HAP-1 (cell line): ENCODE results near the gene XCL2.
"Not testable (repeated sequence)": the region's sequence is repeated elsewhere in the genome, so short reads cannot be mapped to it uniquely, and the experiment has no call there.

Source experiments
- DNase-seq, 2 experiments: peaks; one replicate each; pipeline ENCODE4 v3.0.0-alpha.2; 2016 to 2020; ENCODE audit warnings: low spot score in 2 of 2
- H3K27me3 ChIP-seq: fragments of 250-450 bp; sonication (Bioruptor Pico); 2 replicates; pipeline ENCODE4 v1.5.1; 2020; ENCODE audit warnings: low read depth, mild to moderate bottlenecking, moderate library complexity
- H3K36me3 ChIP-seq: fragments of 250-450 bp; sonication (Bioruptor Pico); replicated peaks from 2 replicates; pipeline ENCODE4 v1.5.1; 2020; ENCODE audit warnings: mild to moderate bottlenecking
- H3K4me1 ChIP-seq: fragments of 250-450 bp; sonication (Bioruptor Pico); 2 replicates; pipeline ENCODE4 v1.5.1; 2020; ENCODE audit warnings: mild to moderate bottlenecking
- H3K4me3 ChIP-seq: fragments of 250-450 bp; sonication (Bioruptor Pico); 2 replicates; pipeline ENCODE4 v1.5.1; 2020; ENCODE audit warnings: mild to moderate bottlenecking, moderate library complexity
- H3K9me3 ChIP-seq: fragments of 250-450 bp; sonication (Bioruptor Pico); 2 replicates; pipeline ENCODE4 v1.5.1; 2020; ENCODE audit warnings: mild to moderate bottlenecking, moderate library complexity
- in situ Hi-C: fragments of 300-500 bp; cut with MboI; formaldehyde crosslinking; loops from 3 replicates; pipeline ENCODE4 v1.14.3; 2020; ENCODE audit warnings: low sequenced_read_pairs, inconsistent platforms, mixed read lengths

Gene XCL2

DNA sequence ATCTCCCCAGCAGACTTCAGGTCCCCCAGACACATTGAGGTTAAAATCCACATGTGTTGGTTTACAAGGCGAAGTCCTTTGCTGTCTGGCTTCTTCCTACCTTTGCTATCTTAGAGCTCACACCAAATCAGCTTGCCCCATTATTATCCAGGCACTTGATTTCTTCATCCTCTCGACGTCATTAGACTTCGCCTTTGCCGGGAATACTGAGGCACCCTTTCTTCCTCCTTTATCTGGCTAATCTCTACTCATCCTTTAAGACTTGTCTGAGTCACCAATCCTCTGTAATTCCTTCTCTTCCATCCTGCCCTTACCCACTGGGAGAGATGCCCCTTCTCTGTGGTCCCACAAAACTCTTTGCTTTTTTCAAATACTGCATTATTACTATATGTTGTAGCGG, 9.2 kb upstream of the XCL2 start:
- no peak for DNase-seq
- Histone ChIP-seq H3K4me3 (no peak overlapping the region), H3K9me3 (no peaks in the 10 kb centered on the region), H3K36me3 (no peaks in the 10 kb centered on the region), H3K27me3 (0 out of 2 replicates have a peak, but pooled peaks cover 2% of the 10 kb centered on the region), H3K4me1 (no peaks in the 10 kb centered on the region)
- in situ Hi-C loops, result no loop called here

DNA sequence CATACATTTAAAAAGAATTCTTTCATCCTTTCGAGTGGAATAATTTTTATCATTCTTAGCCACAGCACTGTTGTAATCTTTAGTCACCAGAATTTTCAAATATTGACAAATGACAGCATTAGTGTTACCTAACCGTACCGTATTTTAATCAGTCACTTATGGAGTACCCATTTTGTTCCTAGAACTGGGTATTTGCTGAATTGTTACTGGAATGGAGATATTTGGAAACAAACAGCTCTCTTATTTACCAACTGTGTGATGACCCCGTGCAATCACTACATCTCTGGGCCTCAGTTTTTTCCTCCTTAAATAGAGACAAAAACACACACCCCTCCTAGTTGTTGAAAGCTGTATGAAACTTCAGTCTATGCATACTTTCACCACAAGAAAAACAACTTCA, 7.9 kb upstream of the XCL2 start:
- no peak for DNase-seq
- 0 out of 2 replicates have a peak, but pooled peaks cover 2% of the 10 kb centered on the region for H3K27me3 ChIP-seq
- H3K4me3 ChIP-seq, result no peak overlapping the region
- H3K9me3 ChIP-seq, result no peaks in the 10 kb centered on the region
- in situ Hi-C loops, result no loop called here
- no peaks in the 10 kb centered on the region for H3K4me1 ChIP-seq
- no peaks in the 10 kb centered on the region for H3K36me3 ChIP-seq

DNA sequence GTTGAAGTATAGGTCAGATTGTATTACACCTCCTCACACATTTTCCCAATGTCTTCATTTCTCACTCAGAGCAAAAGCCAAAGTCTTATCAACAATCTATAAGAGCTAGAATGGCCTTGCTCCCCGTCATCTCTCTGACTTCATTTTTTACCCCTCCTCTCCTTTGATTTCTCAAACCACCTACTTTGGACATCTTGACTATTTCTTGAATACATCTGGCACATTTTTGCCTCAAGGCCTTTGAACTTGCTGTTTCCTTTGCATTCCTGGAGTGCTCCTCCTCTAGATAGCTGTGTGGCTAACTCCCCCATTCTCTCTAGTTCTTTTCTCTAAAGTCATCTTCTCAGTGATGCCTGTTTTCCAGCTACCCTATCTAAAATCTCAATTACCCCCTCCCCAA, 7.2 kb upstream of the XCL2 start:
- no peaks in the 10 kb centered on the region for H3K4me1 ChIP-seq
- H3K4me3 ChIP-seq, result no peak overlapping the region
- H3K27me3 ChIP-seq, result 0 out of 2 replicates have a peak, but pooled peaks cover 2% of the 10 kb centered on the region
- H3K36me3 ChIP-seq, result no peaks in the 10 kb centered on the region
- DNase-seq, result no peak
- no peaks in the 10 kb centered on the region for H3K9me3 ChIP-seq
- in situ Hi-C loops, result no loop called here

DNA sequence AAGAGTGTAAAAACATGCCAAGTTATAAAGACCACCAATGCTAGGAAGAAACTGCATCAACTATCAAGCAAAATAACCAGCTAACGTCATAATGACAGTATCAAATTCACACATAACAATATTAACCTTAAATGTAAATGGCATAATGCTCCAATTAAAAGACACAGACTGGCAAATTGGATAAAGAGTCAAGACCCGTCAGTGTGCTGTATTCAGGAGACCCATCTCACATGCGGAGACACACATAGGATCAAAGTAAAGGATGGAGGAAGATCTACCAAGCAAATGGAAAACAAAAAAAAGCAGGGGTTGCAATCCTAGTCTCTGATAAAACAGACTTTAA, 2.7 kb upstream of the XCL2 start:
- in situ Hi-C loops, H3K4me3 ChIP-seq, H3K4me1 ChIP-seq, H3K27me3 ChIP-seq, H3K36me3 ChIP-seq, DNase-seq, H3K9me3 ChIP-seq: not testable (repeated sequence)

DNA sequence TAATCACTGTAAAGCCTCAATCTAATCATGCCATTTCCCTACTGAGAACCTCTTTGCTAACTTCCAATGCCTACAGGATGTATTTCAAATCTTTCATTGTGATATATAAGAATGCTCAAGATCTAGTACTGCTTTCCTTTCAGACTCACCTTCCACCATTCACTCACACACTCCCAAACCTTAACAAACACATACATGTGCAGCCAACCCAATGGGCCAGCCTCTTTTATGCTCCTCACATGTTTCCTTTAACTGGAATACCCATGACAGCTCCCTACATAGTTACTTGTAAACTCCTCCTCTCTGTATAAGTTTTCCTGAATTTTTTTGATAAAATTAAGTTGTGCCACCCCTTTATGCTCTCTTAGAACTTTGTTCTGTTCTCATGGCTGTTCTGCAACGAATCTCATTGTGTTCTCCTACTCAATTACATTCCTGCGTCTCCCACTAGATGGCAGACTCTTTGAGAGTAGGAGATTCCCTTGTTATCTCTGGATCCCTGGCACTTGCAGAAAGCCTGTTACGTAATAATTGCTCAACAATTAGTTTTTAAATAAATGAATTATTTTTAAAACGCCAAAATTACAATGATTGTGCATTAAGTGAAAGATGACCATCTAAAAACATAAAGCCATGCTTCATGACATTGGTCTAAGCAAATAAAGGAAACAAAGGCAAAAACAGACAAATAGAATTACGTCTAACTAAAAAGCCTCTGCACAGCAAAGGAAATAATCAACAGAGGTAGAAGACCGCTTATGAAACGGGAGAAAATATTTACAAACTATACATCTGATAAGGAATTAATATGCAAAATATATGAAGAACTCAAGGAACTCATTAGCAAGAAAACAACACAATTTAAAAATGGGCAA, 2.1 kb upstream of the XCL2 start:
- in situ Hi-C loops, H3K36me3 ChIP-seq, H3K4me1 ChIP-seq, H3K9me3 ChIP-seq, H3K4me3 ChIP-seq, H3K27me3 ChIP-seq: not testable (repeated sequence)
- peak in 1 of 2 experiments; percentile 17 for DNase-seq

DNA sequence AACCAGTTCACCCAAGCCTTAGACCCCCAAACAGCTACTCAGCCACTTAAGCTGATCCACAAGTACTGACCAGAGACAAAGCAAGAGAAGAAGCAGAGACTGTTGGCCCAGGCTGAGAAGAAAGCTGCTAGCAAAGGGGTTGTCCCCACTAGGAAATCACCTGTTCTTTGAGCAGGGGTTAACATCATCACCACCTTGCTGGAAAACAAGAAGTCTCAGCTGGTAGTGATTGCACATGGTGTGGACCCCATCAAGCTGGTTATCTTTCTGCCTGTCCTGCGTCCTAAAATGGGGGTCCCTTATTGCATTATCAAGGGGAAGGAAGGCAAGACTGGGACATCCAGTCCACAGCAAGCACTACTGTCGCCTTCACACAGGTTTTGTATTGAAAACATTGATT, 819 bp downstream of the XCL2 start:
- H3K4me3 ChIP-seq, H3K36me3 ChIP-seq, in situ Hi-C loops, H3K27me3 ChIP-seq, H3K4me1 ChIP-seq, H3K9me3 ChIP-seq, DNase-seq: not testable (repeated sequence)

DNA sequence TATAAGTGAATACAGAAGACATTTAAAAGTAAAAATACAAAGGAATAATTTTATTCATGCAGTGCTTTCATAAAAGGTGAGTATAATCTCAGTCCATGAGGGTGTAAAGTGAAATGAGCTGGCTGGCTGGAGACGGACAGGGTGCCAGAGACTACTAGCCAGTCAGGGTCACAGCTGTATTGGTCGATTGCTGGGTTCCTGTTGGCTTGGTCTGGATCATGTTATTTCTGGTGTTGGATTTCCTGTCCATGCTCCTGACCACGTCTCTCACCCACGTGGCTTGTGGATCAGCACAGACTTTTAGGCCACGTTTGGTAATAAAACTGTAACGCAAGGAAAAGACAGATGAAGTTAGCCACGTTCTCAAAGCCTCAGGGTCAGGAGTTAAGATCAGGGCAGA, 3.0 kb downstream of the XCL2 start:
- H3K36me3 ChIP-seq, H3K27me3 ChIP-seq, H3K4me1 ChIP-seq, DNase-seq, H3K9me3 ChIP-seq, H3K4me3 ChIP-seq, in situ Hi-C loops: not testable (repeated sequence)

DNA sequence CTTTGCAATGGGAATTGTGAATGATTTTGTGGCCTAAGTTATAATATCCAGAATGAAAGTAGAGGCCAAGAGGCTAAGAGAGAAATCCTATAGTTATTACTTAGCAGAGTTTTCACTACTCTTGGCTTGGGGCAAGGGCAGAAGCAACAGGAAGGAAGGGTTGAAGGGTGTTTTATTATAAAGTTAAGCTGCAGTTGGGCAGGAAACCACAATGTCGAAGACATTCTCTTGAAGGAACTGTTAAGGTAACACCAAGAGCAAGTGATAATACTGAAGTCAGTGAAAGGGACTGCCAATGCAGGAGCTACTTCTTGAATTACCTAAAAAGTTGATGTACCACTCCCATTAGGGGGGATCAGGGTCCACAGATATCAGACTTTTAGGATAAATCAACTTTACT, 8.3 kb downstream of the XCL2 start:
- DNase-seq, result no peak
- no peaks in the 10 kb centered on the region for H3K36me3 ChIP-seq
- no peak overlapping the region for H3K4me3 ChIP-seq
- no peaks in the 10 kb centered on the region for H3K9me3 ChIP-seq
- H3K4me1 ChIP-seq, result no peaks in the 10 kb centered on the region
- H3K27me3 ChIP-seq, result no peaks in the 10 kb centered on the region; the same call in 1 of the 2 replicates
- in situ Hi-C loops, result no loop called here

DNA sequence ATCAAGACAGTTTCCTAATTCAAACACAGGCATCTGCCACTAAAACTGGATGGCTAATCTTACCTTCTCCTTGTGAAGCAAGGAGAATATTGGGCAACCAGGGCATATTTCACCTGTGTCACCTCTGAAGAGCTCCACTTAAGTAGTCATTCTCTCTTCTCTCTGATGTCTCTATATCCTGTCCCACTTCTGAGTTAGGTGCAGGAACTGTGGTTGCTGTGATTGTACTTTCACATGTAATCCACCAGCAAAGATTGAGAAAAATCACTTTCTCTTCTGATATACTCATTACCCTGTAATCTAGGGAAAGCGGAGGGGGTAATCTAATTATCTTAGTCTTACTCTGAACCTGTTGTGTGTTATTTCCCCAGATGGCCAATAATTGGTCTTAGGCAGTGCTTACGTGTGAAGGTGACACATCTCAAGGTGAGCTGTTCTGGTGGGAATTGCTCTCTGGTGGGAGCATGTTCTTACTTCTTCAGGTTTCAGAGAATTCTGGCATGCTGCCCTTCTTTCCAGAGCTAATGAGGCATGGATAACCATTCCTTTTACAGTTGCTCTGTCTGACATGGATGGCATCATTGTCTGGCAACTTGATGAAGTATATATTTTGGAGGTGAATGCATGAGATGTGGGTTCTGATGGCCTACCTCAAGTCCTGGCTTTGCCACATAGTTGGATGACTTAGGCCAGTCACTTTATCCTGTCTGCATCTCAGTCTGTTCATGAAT, 12.0 kb downstream of the XCL2 start:
- DNase-seq, result no peak

DNA sequence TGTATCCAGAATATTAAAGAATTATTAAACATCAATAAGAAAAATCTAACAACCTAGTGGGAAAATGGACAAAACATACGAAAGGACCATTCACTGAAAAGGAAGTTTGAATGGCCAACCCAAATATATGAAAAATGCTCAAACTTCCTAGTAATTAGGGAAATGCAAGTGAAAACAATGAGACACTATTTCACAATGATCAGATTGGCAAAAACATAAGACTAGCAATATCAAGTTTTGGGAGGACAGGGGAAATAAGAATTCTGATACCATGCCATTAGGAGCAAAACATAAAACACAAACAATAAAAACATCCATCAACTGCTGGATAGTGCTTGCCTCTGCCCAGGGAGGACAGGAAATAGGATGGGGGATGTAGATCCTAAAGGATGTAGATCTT, 14.3 kb downstream of the XCL2 start:
- Histone ChIP-seq H3K36me3 (no peaks in the 10 kb centered on the region), H3K4me3 (no peak overlapping the region), H3K4me1 (no peaks in the 10 kb centered on the region), H3K27me3 (peaks cover 3% of the 10 kb centered on the region; the same call in 1 of the 2 replicates), H3K9me3 (no peaks in the 10 kb centered on the region)
- in situ Hi-C loops, result no loop called here
- no peak for DNase-seq

More for the DNA sequence above, 12.0 kb downstream of the XCL2 start:
- no peaks in the 10 kb centered on the region for H3K36me3 ChIP-seq
- no peaks in the 10 kb centered on the region for H3K4me1 ChIP-seq
- in situ Hi-C loops, result no loop called here
- peaks cover 3% of the 10 kb centered on the region for H3K27me3 ChIP-seq
- H3K4me3 ChIP-seq, result no peak overlapping the region
- no peaks in the 10 kb centered on the region for H3K9me3 ChIP-seq

DNA sequence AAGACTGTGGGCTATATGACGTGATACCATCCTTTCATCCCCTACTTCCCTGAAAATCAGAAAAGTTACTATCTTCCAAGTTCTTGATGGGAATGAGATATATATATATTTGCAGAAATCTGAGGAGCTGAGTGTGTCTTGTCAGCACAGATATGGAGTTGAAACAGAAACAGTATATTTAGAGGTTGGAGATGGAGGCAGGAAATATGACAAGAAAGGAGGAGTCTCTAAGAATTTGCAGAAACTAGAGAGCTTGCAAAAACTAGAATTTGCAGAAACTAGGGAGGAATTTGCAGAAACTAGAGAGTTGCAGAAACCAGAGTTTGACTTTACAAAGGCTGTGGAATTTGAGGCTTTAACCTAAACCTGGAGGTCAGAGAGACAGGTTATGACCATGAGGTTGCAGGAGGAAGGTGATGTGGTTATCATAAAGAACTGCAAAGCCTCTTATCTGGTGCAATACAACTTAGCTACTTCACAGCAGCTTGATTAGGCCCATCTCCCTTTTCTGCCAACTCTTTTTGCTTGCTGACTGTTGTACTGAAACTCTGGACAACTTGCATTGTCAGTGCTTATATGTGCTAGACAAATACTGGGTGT, 22.3 kb downstream of the XCL2 start:
- no peaks in the 10 kb centered on the region for H3K27me3 ChIP-seq
- no peaks in the 10 kb centered on the region for H3K4me1 ChIP-seq
- no peak for DNase-seq
- H3K36me3 ChIP-seq, result no peaks in the 10 kb centered on the region
- H3K4me3 ChIP-seq, result no peak overlapping the region
- in situ Hi-C loops, result no loop called here
- no peaks in the 10 kb centered on the region for H3K9me3 ChIP-seq

DNA sequence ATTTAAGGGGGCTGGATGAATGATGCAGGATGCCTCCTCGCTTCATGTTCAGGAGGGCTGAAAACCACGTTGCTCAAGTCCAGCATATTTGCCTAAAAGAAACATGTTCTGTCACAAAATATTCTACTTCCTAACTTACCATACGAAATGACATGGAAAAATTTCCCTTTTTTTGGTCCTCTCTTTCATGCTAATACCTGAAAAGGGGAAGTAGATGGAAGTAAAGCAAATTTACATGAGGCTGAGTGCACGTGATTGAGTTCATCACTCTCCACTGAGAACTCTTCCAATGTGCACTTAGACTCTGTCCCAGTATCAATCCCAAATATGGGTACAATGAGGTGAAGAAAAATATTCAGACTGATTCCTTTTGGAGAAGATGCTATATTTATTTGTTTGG, 23.0 kb downstream of the XCL2 start:
- no peaks in the 10 kb centered on the region for H3K36me3 ChIP-seq
- no peak overlapping the region for H3K4me3 ChIP-seq
- H3K4me1 ChIP-seq, result no peaks in the 10 kb centered on the region
- in situ Hi-C loops, result no loop called here
- no peaks in the 10 kb centered on the region for H3K9me3 ChIP-seq
- no peak for DNase-seq
- H3K27me3 ChIP-seq, result no peaks in the 10 kb centered on the region

DNA sequence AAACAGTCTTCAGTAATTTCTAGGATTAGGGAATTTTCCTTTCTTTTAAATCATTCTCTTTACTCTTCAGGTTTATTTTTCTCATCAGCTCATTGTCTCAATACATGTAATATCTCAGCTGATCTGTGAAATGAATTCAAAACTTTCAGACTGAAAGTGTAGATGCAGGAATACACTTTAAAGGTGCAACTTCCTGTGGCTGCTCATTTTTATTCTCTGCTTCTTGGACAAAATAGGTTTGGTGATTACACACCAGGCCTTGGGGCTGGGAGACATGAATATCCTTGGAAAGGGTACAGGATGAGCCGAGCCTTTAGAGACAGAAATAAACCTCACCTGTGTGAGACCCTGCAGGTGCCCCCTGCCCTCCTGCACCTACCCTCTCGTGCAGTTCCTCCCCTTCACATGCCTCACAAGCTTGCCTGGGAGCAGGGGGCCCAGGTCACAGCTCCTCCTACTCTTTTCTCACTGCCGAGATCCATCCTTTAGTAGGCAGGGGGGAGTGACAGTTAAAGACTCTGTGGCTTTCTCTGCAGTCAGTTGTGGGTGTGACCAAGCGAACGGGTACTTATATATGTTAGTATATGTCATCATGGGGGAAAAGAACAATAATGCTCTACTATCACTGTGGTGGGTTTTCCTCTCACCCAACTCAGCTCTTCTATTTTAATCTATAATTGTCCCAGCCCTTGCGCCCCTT, 23.6 kb downstream of the XCL2 start:
- no peaks in the 10 kb centered on the region for H3K9me3 ChIP-seq
- DNase-seq, result no peak
- H3K4me3 ChIP-seq, result no peak overlapping the region
- in situ Hi-C loops, result no loop called here
- no peaks in the 10 kb centered on the region for H3K36me3 ChIP-seq
- no peaks in the 10 kb centered on the region for H3K4me1 ChIP-seq
- H3K27me3 ChIP-seq, result no peaks in the 10 kb centered on the region

DNA sequence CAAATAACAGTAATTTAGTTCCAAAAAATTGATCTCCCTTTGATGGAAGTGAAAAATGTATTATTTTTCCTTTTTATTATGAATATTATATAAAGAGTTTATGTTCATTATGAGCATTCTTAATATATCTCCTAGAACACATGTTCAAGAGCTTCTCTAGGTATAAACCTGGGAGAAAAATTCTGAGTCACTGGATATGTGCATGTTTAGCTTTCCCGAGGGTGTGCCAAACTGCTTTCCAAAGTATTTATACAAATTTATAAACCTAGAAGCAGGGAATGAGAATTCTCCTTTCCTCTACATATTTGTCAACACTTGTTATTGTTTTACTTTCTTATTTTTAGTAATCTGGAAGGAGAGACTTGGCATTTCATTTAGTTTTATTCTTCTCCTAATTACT, 25.0 kb downstream of the XCL2 start:
- Histone ChIP-seq H3K27me3 (no peaks in the 10 kb centered on the region), H3K9me3 (no peaks in the 10 kb centered on the region), H3K4me1 (no peaks in the 10 kb centered on the region), H3K36me3 (no peaks in the 10 kb centered on the region), H3K4me3 (no peak overlapping the region)
- no peak for DNase-seq
- in situ Hi-C loops, result no loop called here
